Uterus (tissue), 2 donors: ENCODE results near the gene LMAN1L.

Source experiments
- POLR2A ChIP-seq, 2 donors: fragments of 450-650 bp; IDR thresholded peaks; one replicate each; pipeline ENCODE4 v1.6.1; 2016; ENCODE audit warnings: antibody characterized with exemption in 2 of 2, mild to moderate bottlenecking in 1 of 2, moderate library complexity in 1 of 2
- TF ChIP-seq, protein P1 (sequence below), 4 experiments: fragments of 200-600 bp in 2 of 4; fragments of 450-650 bp in 2 of 4; sonication (generic) in 2 of 4; IDR thresholded peaks; one replicate each; pipeline ENCODE4 v1.5.1; 2016 to 2019; ENCODE audit warnings: antibody characterized with exemption in 4 of 4, mild to moderate bottlenecking in 2 of 4, moderate library complexity in 1 of 4

DNA sequence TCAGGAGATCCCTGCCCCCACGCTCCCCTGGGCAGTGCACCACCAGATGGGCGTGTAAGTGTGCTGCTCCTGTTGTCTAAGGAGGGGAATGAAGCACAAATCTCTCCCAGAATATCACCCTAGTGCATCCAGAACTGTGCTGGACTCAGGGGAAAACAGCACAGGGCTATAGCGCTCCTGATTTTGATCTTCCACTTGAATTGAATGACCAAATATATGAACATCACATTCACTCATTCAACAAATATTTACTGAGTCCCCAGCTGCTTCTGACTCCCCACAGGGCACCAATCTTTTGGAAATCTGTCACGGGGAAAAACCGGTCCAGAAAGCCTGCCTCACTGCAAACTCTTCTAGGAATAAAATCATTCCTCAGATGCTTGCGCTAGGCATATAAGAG is 16.2 kb downstream of the LMAN1L start:
- TF ChIP-seq, protein P1, sequence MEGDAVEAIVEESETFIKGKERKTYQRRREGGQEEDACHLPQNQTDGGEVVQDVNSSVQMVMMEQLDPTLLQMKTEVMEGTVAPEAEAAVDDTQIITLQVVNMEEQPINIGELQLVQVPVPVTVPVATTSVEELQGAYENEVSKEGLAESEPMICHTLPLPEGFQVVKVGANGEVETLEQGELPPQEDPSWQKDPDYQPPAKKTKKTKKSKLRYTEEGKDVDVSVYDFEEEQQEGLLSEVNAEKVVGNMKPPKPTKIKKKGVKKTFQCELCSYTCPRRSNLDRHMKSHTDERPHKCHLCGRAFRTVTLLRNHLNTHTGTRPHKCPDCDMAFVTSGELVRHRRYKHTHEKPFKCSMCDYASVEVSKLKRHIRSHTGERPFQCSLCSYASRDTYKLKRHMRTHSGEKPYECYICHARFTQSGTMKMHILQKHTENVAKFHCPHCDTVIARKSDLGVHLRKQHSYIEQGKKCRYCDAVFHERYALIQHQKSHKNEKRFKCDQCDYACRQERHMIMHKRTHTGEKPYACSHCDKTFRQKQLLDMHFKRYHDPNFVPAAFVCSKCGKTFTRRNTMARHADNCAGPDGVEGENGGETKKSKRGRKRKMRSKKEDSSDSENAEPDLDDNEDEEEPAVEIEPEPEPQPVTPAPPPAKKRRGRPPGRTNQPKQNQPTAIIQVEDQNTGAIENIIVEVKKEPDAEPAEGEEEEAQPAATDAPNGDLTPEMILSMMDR (IDR thresholded peaks at IDR 0.05): no peak
- TF ChIP-seq POLR2A (IDR thresholded peaks at IDR 0.05): no peak
